HG02970 (cell line): ENCODE measurements around the gene USP2.

ENCODE experiments used
- ATAC-seq: cut with Tn5 transposase; IDR thresholded peaks from one replicate; pipeline ENCODE4 v1.9.1; 2021; ENCODE audit warnings: mild to moderate bottlenecking, moderate library complexity, moderate number of reproducible peaks; ENCODE audit not compliant: unreplicated experiment, low FRiP score

The USP2 gene

GRCh38 chr11:119378851-119379465 lies 2.5 kb downstream of the USP2 start:
- ATAC-seq = no peak

DNA sequence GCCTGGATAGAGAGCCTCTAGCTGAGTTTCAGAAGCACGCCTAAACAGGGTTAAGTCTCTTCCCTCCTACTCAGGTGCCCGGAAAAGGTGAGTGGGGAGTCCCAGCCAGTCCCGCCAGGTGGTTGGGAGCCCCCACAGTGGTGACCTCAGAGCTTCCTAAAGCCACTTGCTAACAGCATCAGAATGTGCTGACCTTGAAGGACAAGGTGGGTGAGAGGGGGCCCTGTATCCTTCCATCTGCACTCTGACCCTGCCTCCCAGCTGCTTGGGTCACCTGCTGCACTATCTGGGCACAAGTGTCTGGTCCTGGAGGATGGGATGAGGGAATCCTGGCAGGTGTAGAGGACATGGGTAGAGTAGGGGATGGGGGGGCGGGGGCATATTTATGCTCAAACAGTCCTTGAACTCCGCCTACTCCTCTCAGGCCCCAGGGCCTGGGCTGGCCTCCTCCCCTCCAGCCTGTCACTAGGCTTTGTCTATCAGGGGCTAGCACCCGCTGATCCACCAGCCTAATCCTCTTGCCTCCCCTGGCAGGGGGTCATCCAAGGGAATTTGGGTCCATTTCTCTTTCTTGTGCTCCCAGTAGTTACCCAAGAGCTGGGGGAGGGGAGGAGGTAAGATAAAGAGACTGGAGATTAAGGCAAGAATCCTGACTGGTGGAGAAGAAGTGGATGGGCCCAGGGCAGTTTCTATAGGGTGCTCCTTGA lies 3.4 kb downstream of the USP2 start:
- ATAC-seq = no peak

- ATAC-seq = no peak
Observed at GRCh38 chr11:119377112-119377901, 4.2 kb downstream of the USP2 start.

DNA sequence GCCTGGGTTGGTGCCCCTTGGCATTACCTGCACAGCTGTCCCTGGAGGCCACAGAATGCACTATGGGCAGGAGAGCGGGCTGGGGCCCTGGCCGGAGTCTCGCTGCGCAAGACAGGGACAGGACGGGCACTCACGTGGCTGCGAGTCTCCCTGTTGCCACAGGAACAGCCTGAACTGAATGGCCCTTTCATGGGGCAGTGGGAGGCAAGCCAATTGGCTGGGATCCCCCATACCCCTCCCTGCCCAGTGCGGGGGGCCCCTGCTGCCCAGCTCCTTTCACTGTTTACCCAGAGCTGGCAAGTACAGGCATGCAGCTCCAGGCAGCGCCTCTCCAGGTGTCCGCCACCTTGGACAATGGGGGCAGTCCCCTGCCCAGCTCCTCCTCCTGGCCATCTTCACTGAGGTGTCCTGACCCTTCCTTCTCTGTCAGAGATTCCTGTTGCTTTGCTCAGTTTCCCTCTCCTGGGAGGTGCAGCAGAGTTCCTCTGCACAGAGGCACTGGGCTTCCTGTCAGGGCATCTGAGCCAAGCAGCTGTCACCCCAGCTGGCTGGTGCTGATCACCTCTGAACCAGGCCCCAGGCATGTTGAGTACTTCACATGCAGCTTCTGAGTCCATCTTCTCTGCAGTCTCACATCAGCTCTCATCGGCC lies 5.2 kb downstream of the USP2 start:
- ATAC-seq = no peak

DNA sequence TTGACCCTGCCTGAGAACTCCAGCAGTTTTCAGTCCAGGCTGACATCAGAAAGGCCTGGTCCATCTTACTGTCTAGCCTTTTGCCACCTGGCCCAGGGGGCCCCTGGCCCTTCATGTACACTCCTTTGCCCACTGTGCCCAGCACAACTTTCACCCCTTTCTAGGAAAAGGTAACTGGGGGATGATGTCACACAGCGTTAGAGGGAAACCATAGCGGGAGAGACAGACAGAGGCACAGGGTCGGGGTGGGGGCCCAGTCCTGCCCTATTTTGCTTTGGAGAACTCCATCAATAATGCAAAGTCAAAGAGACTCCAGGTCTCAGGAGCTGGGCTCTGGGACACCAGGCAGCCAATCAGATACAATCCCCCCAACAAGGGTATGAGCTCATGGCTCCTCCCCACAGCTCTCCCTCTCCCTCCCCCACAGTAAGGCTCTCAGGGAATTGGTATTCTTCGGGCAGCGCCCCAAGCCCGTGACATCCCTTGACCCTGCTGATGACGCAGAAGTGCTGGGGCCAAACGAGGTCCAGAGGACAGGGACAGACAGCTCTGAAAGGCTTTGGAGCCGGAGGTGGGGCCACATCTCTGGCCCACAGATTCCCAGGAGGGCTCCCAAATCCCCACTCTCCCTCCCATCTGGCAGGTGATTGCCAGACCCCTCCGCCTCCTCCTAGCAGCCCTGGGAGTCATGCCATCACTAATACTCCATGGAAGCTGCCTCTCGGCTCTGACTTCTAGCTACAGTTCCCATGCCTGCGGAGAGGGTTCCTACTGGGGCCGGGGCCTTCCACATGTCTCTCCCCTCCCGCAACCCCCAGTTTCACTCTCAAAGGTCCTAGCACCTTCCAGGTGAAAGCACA lies 5.9 kb downstream of the USP2 start:
- ATAC-seq = no peak

- ATAC-seq = no peak
Observed at GRCh38 chr11:119374632-119375336, 6.7 kb downstream of the USP2 start.

DNA sequence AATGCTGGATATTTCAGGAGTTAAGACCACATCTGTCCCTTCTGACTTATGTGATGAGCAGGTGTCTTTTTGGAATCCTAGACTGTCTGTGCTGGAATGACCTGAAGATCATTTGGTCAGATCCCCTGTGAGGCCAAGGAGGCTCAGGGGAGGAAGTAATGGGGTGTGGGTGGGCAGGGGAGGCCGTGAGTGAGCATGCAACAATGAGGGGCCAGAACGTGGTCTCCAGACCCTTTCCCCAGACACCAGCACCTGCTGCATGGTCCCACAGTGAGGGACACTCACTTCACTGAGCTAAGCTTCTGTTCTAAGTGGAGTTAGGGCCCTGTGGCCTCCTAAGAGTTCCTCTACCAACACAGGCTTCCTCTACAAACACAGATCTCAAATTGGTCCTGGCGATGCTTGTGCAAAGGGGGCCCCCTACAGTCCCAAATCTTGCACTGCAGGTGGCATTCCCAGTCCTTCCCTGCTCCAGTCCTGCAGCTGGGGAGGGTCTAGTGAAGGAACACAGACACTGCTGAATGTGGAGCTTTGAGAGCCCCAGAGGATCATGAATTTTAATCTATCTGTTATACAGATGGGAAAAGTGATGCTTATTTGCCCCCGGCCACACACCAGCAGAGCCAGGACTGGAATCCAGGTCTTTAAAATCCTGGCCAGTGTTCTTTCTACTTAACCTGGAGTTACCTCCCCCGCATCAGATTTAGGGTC lies 7.4 kb downstream of the USP2 start:
- ATAC-seq = no peak

GRCh38 chr11:119373059-119373920 lies 8.2 kb downstream of the USP2 start:
- no peak for ATAC-seq

- no peak for ATAC-seq
Observed at GRCh38 chr11:119372260-119373058, 9.0 kb downstream of the USP2 start.

DNA sequence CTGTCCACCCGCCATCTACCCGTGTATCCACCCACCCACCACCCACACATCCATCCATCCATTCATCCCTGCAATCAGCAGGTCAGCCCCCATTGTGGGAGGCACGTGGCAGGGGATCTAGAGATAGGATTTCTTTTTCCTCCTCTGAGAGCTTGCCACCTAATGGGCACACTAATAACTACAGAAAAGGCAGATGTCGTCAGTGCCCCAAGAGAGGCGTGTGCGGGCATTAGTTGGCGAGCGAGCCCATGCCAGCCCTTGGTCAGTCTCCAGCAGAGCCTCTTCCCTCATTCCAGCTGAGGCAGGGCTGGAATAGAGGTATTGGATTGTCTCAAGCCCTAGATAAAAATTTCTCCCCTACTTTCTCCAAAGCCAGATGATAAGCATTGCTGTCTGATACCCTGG lies 9.7 kb downstream of the USP2 start:
- ATAC-seq = no peak

DNA sequence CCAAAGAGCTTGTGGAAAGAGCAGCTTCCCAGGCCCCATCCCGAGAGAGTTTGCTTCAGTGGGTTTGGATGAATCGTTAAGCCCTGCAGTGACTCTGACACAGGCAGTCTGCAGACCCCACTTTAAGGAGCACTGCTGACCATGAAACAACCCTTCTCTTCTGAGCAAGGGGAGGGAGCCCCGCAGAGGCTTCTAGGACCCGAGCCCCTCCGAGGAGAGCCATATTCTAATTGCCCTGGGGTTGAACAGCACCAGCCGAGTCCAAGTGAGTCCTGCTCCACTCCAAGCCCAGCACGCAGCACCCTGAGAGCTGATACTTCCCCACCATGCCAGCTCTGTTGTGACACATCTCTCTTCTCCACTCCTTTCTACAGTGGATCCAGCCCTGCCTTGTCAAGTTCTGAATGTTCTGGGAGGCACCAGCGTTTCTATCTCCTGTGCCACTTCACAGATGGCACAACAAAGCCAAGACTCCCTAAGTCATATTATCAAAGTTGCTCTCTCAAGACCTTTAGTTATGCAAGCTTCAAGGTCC lies 10.4 kb downstream of the USP2 start:
- no peak for ATAC-seq

- no peak for ATAC-seq
Observed at GRCh38 chr11:119370486-119371046, 10.9 kb downstream of the USP2 start.

DNA sequence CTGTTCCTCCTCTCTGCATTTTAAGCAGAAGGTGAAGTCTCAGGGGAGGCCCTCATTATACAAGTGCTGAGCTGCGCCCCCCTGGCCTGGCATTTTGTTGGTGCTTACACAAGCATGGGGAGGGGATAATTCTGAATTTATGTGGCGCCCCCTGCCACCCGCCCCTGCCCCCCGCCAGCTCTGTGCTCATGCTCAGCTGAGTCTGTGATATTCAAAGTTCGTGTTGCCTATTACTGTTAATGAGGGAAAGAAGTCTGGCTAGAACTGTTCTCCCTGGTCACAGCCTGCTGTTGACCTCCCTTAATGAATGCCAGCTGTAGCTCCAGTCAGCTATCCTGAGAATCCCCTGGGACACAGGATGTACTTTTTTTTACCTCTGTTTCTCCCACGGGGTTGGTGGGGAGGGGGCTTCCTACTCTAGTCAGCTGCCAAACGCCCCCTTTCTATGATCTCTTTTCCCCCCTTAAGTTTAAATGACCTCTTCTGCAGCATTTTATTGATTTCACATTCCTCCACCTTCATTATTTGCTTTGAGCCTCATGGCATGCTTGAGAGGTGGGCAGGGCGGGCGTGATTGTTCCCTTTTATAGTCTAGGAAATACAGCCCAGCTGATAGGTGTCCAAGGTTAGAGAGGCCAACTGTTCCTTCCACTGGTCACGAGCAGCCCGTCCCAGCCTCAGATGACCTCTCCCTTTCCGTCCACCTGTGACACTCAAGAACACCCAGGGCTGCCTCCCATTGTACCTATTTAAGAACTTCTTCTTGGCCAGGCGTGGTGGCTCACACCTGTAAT lies 12.2 kb downstream of the USP2 start:
- no peak for ATAC-seq

GRCh38 chr11:119368121-119369034 lies 13.1 kb downstream of the USP2 start:
- no peak for ATAC-seq

- no peak for ATAC-seq
Observed at GRCh38 chr11:119367661-119368120, 13.8 kb downstream of the USP2 start.
